ENCODE measurements around the gene STK32C. TPM values are rescaled to one million over a fixed set of nuclear protein-coding genes. Genes with fewer than 3 reads are reported as not detected.

Gene STK32C
- total RNA-seq, result 6.5 and 7.5 TPM in 2 replicates

GRCh38 chr10:132307823-132308586, at the start of gene STK32C:
TSS of gene STK32C (minus strand) at chr10:132307950. CDS start at chr10:132307833, 117 bp downstream.

GRCh38 chr10:132331601-132332432, 24.1 kb upstream of the STK32C start, which contains the start of gene LRRC27:
TSS of gene LRRC27 (plus strand) at chr10:132332193. CDS start at chr10:132333525, 1,332 bp downstream.

GRCh38 chr10:132186488-132187429, 121.0 kb downstream of the STK32C start, which contains the start of gene DPYSL4:
TSS of gene DPYSL4 (plus strand) at chr10:132186948. CDS start at chr10:132187064, 116 bp downstream.

Other genes starting within 250 kb of the STK32C start
- gene JAKMIP3, start 242.0 kb downstream of the STK32C start, total RNA-seq, result under 0.01 TPM in 2 replicates
- 1.2 TPM in 1 of 2 replicates, not detected in the other for gene DPYSL4, start 121.0 kb downstream of the STK32C start, total RNA-seq
- 7.1 and 8.6 TPM in 2 replicates for gene LRRC27, start 24.2 kb upstream of the STK32C start, total RNA-seq
- 58.9 and 65.3 TPM in 2 replicates for gene PWWP2B, start 89.2 kb upstream of the STK32C start, total RNA-seq
- 26.3 and 47.3 TPM in 2 replicates for gene INPP5A, start 229.8 kb upstream of the STK32C start, total RNA-seq

Data from placental epithelial cell (primary cell).